Kidney (tissue), 14 donors: Measurements from ENCODE around the gene MASP1. TPM values are rescaled to one million over a fixed set of nuclear protein-coding genes. Genes with fewer than 3 reads are reported as not detected.

ENCODE experiments used
- DNase-seq, 5 donors: peaks; one replicate each; pipeline ENCODE4 v3.0.0-alpha.2; 2013 to 2020
- FAIRE-seq: peaks from 2 replicates; lab custom pipeline; 2012; peaks lifted over from hg19 to GRCh38; lab: Jason Lieb, UNC
- H3K27ac ChIP-seq, 2 donors: one replicate each; pipeline ENCODE4 v1.7.0; 2013; ENCODE audit warnings: low read depth in 2 of 2, low read length in 2 of 2, inconsistent platforms in 1 of 2
- H3K27me3 ChIP-seq: one replicate; pipeline ENCODE4 v1.7.1; 2013; ENCODE audit warnings: low read length, inconsistent platforms; ENCODE audit not compliant: control insufficient read depth, insufficient read depth
- H3K36me3 ChIP-seq, 3 donors: one replicate each; pipeline versions ENCODE4 v1.7.0 to v1.7.1; 2013; ENCODE audit warnings: low read length in 3 of 3, control low read depth in 1 of 3, inconsistent platforms in 1 of 3; ENCODE audit not compliant: insufficient read depth in 3 of 3, control insufficient read depth in 2 of 3
- H3K4me1 ChIP-seq, 3 donors: one replicate each; pipeline versions ENCODE4 v1.7.0 to v1.7.1; 2013; ENCODE audit warnings: low read length in 3 of 3, inconsistent platforms in 1 of 3, low read depth in 1 of 3; ENCODE audit not compliant: control insufficient read depth in 2 of 3, insufficient read depth in 2 of 3
- H3K4me3 ChIP-seq, 3 donors: one replicate each; pipeline versions ENCODE4 v1.7.0 to v1.8.1; 2013; ENCODE audit warnings: low read length in 3 of 3, control low read depth in 1 of 3, inconsistent platforms in 1 of 3
- H3K9ac ChIP-seq, 3 donors: one replicate each; pipeline versions ENCODE4 v1.7.0 to v1.7.1; 2013; ENCODE audit warnings: low read length in 3 of 3, control low read depth in 1 of 3, inconsistent platforms in 1 of 3
- H3K9me3 ChIP-seq, 3 donors: one replicate each; pipeline versions ENCODE4 v1.7.0 to v1.7.1; 2013; ENCODE audit warnings: low read length in 3 of 3, control low read depth in 1 of 3, inconsistent platforms in 1 of 3; ENCODE audit not compliant: control insufficient read depth in 2 of 3, insufficient read depth in 1 of 3
- CTCF ChIP-seq: IDR thresholded peaks from 3 replicates; pipeline ENCODE4 v1.5.1; 2012; ENCODE audit warnings: mild to moderate bottlenecking, moderate library complexity, borderline replicate concordance; ENCODE audit not compliant: insufficient read depth; ENCODE audit errors: extremely low read depth
- intact Hi-C: fragments of 100-400 bp; cut with DNase I; formaldehyde crosslinking; loops from one replicate; pipeline ENCODE4 v1.11.1; 2022
- polyA plus RNA-seq: library from polyadenylated mRNA; stranded (reverse); fragments of 350-450 nt; fragmentation: Illumina TruSeq; extraction: RNeasy Lipid Tissue Mini Kit (QIAGEN cat#74804); gene quantifications from one replicate; pipeline ENCODE4 v1.2.3, GENCODE V29; 2014; ENCODE audit warnings: low read depth, low replicate concordance; ENCODE audit not compliant: insufficient read depth
- total RNA-seq: library from RNA; stranded (reverse); fragmentation: NEBNext Ultra II Directional; extraction: Animal tissue kit (Norgen Biotek cat#: 25700); gene quantifications from one replicate; pipeline ENCODE4 v1.2.1, GENCODE V29; 2021
- donor health status: control.
- donor health status: control.
- donor health status: control.
- donor health status: control.
- donor health status: control.
- donor health status: DM: yes; HTN: yes; CAD: no.
- donor health status: Normal renal cell carcinoma (clear cell type).

Gene MASP1
- total and polyA plus RNA-seq, 2 donors from 2014 or later: 2.8 to 4.8 TPM

GRCh38 chr3:187264911-187265310 lies 26.6 kb downstream of the MASP1 start:
- no peak for DNase-seq
- no peak for TF ChIP-seq CTCF
- Histone ChIP-seq H3K4me3 (no peak overlapping the region), H3K4me1 (peaks cover 0 to 12% (median 7%) of the 10 kb centered on the region in 3 donors), H3K9me3 (peaks cover 0 to 8% (median 0%) of the 10 kb centered on the region in 3 donors), H3K27ac (no peak overlapping the region), H3K9ac (no peak overlapping the region), H3K36me3 (no peaks in the 10 kb centered on the region), H3K27me3 (no peaks in the 10 kb centered on the region)
- intact Hi-C loops: no loop called here
- FAIRE-seq: no peak

DNA sequence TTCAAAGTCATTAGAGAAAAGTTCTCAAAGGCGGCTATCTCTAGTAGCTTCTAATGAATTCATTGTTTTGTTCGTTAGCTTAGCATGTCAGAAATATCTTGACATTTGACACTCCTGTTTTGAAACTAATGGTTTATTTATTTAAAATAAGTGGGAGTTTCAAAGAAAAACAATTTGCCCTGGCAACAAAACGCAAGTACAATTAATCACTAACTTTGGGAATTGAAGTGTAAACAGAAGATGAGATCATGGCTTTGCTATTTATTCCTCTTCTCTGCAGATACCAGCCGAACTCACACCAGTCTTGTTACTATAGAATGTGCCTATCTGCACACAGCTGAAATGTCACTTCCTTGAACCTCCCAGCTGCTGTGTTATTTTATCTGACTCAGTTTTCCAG lies 27.5 kb downstream of the MASP1 start:
- H3K27ac ChIP-seq: no peak overlapping the region
- H3K4me1 ChIP-seq: peaks cover 0 to 12% (median 7%) of the 10 kb centered on the region in 3 donors
- TF ChIP-seq CTCF: no peak
- peak; percentile 66 for FAIRE-seq
- H3K27me3 ChIP-seq: no peaks in the 10 kb centered on the region
- intact Hi-C loops: no loop called here
- peak in 2 of 5 donors; percentile 73 to 80 for DNase-seq
- no peak overlapping the region for H3K4me3 ChIP-seq
- H3K36me3 ChIP-seq: no peaks in the 10 kb centered on the region
- H3K9ac ChIP-seq: no peak overlapping the region
- H3K9me3 ChIP-seq: peaks cover 0 to under 1% (median 0%) of the 10 kb centered on the region in 3 donors

GRCh38 chr3:187263270-187263669 lies 28.3 kb downstream of the MASP1 start:
- no peaks in the 10 kb centered on the region for H3K36me3 ChIP-seq
- DNase-seq (peak in 1 of 5 donors; percentile 7), FAIRE-seq (no peak)
- intact Hi-C loops: no loop called here
- no peak overlapping the region for H3K27ac ChIP-seq
- H3K4me1 ChIP-seq: peaks cover 0 to 12% (median 7%) of the 10 kb centered on the region in 3 donors
- TF ChIP-seq CTCF: no peak
- H3K27me3 ChIP-seq: no peaks in the 10 kb centered on the region
- H3K9me3 ChIP-seq: no peaks in the 10 kb centered on the region
- H3K9ac ChIP-seq: no peak overlapping the region
- no peak overlapping the region for H3K4me3 ChIP-seq

DNA sequence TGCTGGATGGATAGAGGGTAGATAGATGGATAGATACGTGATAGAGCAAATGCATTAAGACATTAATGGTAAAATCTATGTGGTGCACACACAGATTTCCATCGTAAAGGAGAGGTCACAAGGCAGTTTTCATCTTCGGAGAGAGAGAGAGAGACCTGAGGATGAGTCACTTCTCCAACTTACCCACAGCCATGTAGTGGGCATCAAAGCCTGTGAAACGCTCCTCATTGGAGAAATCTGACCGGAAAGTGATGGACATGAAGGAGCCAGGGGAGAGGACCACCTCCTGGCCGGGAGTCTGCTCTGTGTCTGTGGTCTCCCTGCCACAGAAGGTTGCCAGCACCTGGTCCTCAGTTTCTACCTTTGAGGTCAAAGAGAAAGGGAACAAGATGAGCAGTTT lies 29.2 kb downstream of the MASP1 start:
- no peak for TF ChIP-seq CTCF

More for the DNA sequence above, 29.2 kb downstream of the MASP1 start:
- Histone ChIP-seq H3K27ac (no peak overlapping the region), H3K9me3 (no peaks in the 10 kb centered on the region), H3K4me1 (peaks cover 0 to 12% (median 7%) of the 10 kb centered on the region in 3 donors), H3K27me3 (no peaks in the 10 kb centered on the region), H3K36me3 (no peaks in the 10 kb centered on the region), H3K9ac (no peak overlapping the region), H3K4me3 (no peak overlapping the region)
- FAIRE-seq (no peak), DNase-seq (no peak)
- intact Hi-C loops: no loop called here
